ENCODE results near the gene CFAP141.

The CFAP141 gene

GRCh38 chr1:154170547-154171222 lies 35.4 kb downstream of the CFAP141 start:
- no peak for DNase-seq

- no peak for DNase-seq
Measured at GRCh38 chr1:154167461-154167860, 38.7 kb downstream of the CFAP141 start.

GRCh38 chr1:154166207-154166606 lies 39.9 kb downstream of the CFAP141 start:
- no peak for DNase-seq

- DNase-seq, result no peak
Measured at GRCh38 chr1:154159554-154159953, 46.6 kb downstream of the CFAP141 start.

- DNase-seq, result no peak
Measured at GRCh38 chr1:154158307-154159125, 47.6 kb downstream of the CFAP141 start.

- peak; percentile 90 for DNase-seq
Measured at GRCh38 chr1:154157520-154158306, 48.4 kb downstream of the CFAP141 start.

- peak; percentile 88 for DNase-seq
Measured at GRCh38 chr1:154155251-154155650, 50.9 kb downstream of the CFAP141 start.

- no peak for DNase-seq
Measured at GRCh38 chr1:154154534-154155191, 51.5 kb downstream of the CFAP141 start, which contains the start of gene NUP210L. Gene NUP210L (minus strand): TSS chr1:154155073.

GRCh38 chr1:154154053-154154452 lies 52.1 kb downstream of the CFAP141 start:
- no peak for DNase-seq

- DNase-seq, result no peak
Measured at GRCh38 chr1:154151311-154151710, 54.8 kb downstream of the CFAP141 start.
